GM13977 (cell line): ENCODE results near the gene AMZ2.
"Not testable (repeated sequence)": the region's sequence is repeated elsewhere in the genome, so short reads cannot be mapped to it uniquely, and the experiment has no call there.

ENCODE experiments used
- DNase-seq: peaks from one replicate; pipeline ENCODE4 v3.0.0; 2012; ENCODE audit warnings: low spot score
- in situ Hi-C: fragments of 300-500 bp; cut with MboI; formaldehyde crosslinking; loops from one replicate; pipeline ENCODE4 v1.12.0; 2022; ENCODE audit warnings: low sequenced_read_pairs, low pct_unique_long_range_greater_than_20kb, mixed read lengths, inconsistent platforms; ENCODE audit not compliant: unreplicated experiment
- TF ChIP-seq, protein P1 (sequence below): IDR thresholded peaks from 2 replicates; pipeline ENCODE4 v1.5.1; 2012; ENCODE audit warnings: mild to moderate bottlenecking, control low read depth; ENCODE audit not compliant: insufficient read depth; ENCODE audit errors: extremely low read depth, missing control alignments

AMZ2 gene

DNA sequence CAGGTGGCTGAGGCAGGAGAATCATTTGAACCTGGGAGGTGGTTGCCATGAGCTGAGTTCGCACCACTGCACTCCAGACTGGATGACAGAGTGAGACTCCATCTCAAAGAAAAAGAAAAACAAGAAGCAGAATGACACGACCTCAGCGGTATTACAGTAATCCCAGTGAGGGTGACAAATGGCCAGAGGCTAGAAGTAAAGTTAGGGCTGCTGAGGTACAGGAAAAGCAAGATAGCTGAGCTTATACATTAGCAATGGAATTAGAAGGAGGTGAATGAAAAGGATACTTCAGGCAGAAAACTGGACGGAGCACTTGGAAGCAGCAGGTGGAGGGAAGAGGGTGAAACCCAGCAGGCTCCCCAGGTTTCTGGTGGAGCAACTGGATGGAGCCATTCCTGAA lies 26.1 kb upstream of the AMZ2 start:
- in situ Hi-C loops, result no loop called here
- TF ChIP-seq, protein P1, sequence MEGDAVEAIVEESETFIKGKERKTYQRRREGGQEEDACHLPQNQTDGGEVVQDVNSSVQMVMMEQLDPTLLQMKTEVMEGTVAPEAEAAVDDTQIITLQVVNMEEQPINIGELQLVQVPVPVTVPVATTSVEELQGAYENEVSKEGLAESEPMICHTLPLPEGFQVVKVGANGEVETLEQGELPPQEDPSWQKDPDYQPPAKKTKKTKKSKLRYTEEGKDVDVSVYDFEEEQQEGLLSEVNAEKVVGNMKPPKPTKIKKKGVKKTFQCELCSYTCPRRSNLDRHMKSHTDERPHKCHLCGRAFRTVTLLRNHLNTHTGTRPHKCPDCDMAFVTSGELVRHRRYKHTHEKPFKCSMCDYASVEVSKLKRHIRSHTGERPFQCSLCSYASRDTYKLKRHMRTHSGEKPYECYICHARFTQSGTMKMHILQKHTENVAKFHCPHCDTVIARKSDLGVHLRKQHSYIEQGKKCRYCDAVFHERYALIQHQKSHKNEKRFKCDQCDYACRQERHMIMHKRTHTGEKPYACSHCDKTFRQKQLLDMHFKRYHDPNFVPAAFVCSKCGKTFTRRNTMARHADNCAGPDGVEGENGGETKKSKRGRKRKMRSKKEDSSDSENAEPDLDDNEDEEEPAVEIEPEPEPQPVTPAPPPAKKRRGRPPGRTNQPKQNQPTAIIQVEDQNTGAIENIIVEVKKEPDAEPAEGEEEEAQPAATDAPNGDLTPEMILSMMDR, result no peak
- no peak for DNase-seq

DNA sequence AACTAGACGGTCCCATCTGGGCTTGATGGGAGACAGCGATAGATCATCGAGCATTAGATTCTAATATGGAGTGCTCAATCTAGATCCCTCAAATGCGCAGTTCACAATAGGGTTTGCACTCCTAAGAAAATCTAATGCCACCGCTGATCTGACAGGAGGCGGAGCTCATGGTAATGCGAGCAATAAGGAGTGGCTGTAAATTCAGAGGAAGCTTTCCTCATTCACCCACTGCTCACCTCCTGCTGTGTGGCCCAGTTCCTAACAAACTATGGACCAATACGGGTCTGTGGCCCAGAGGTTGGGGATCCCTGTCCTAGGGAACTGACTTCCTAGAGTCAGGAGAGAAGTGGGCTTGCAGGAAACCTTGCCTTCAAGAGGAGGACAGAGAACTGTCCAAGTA lies 25.2 kb upstream of the AMZ2 start:
- in situ Hi-C loops, result no loop called here
- TF ChIP-seq, protein P1, result no peak
- DNase-seq, result no peak

DNA sequence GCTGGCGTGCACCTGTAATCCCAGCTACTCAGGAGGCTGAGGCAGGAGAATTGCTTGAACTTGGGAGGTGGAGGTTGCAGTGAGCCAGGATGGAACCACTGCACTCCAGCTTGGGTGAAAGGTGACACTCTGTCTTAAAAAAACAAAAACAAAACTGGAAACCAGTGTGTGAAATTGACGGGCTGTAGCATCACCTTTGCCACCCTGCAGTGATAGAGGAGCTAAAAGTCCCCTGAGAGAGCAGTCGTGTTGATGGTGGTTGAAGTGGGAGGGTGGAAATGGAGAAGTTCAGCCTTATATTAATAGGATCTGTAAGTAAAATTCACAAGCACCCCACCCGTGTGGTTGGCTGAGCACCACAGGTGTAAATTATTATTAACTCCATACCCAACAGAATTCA lies 22.8 kb upstream of the AMZ2 start:
- in situ Hi-C loops, DNase-seq: not testable (repeated sequence)

DNA sequence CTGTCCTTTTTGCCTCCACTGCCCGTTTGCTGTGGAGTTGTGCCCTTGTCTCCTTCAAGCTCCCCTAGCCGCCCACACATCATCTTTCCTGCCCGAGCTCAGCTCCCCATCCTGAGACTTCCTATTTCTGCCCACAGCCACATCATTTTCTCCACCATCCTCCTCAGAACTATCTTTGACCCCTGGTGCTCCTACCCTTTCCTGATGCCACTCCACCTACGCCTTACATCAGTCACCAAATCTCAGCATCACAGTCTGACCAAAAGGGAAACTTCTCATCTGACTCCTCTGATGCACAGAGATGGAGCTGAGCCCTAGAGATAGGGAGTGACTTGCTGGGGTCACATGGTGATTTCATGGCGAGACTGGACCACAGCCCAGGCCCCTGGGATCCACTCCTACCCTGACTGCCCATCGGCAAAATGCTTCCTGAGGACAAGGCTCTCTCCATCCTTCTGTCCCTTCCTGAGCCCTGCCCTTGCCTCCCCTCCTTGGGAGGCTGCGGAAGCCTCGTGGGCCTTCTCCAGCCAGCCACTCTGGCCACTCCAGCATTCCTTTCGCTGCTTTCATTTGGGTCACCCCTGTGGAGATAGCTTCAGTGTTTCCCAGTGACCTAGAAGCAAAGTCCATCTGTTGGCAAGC lies 19.7 kb upstream of the AMZ2 start:
- DNase-seq, in situ Hi-C loops: not testable (repeated sequence)

DNA sequence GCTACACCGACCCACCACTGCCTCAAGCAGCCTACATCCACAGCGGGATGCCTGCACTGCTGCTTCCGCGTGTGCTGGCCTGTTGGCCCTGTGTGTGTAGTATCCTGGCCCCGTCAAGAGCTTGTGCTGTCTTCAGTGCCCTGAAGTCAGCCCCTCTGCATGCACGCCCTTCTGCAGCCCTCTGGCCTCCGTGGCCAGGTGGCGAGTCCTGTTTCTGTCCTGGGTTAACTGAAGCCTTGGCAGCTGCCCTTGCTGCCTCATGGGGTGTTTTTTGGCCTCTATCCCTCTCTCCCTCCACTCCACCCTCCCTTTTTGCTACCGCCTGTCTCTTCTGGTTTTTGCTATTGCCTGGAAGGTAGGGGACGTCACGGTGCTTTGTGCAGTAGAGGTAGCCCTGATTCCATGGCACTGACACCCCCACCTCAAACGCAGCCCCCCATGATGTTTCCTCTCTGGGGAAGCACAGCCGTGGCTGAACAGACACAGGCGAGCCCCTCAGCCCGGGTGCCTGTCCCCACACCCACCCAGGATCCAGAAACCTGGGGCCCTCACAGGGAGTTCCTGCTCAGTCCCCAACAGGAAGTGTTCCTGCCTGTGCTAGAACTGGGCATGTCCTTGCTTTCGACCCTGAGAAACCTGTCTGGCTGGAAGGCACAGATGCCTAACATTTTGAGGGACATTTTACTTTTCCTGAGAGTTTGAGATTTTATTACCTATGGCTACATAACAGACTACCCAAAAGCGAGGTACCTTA lies 18.8 kb upstream of the AMZ2 start:
- DNase-seq, result no peak
- TF ChIP-seq, protein P1, result no peak
- in situ Hi-C loops, result no loop called here

DNA sequence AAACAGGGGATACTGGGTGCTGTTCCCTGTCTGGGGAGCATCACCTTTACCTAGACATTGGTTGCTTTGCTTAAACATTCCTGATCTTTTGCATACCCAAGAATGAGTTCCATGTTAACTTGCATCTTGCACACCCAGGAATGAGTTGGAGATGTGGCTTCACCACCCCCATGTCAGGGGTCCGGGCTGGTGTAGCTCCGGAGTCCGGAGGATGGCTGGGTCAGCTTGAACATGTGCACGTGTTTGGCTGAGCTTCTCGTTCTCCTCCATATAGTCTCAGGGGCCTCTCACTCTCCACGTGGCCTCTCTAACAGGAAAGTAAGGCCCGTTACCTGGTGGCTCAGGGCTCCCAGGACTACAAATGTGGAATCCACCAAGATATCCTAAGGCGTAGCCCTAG lies 18.2 kb upstream of the AMZ2 start:
- DNase-seq, result no peak
- in situ Hi-C loops, result no loop called here
- TF ChIP-seq, protein P1, result no peak

DNA sequence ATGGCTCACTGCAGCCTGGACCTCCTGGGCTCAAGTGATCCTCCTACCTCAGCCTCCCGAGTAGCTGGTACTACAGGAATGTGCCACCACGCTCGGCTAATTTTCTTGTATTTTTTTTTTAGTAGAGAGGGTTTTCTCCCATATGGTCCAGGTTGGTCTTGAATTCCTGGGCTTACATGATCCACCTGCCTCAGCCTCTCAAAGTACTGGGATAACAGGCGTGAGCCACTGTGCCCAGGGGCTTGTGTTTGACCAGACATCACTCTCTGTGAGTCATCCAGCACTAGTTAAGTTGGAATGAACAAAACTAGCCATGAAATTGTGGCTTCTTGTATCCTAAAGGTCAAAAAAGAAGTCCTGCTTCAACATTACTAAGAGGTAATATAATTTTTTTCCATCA lies 16.7 kb upstream of the AMZ2 start:
- in situ Hi-C loops, DNase-seq: not testable (repeated sequence)

DNA sequence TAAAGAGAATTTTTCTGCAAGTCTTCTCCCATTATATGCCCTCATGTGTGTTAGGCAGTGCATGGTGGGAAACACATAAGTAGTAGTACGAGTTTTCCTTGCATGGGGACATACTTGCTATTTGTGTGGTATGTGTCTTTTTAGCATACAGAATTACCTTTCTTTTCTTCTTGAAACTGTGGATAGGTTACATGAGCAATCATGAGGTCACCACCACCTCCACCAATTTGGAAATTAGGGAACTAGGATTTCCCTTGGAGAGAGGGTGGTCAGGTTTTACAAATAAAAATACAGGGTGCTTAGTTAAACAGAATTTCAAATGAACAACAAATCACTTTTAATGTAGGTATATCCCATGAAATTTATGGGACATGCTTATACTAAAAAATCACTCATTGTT lies 16.3 kb upstream of the AMZ2 start:
- DNase-seq, result no peak
- TF ChIP-seq, protein P1, result no peak
- in situ Hi-C loops, result no loop called here

DNA sequence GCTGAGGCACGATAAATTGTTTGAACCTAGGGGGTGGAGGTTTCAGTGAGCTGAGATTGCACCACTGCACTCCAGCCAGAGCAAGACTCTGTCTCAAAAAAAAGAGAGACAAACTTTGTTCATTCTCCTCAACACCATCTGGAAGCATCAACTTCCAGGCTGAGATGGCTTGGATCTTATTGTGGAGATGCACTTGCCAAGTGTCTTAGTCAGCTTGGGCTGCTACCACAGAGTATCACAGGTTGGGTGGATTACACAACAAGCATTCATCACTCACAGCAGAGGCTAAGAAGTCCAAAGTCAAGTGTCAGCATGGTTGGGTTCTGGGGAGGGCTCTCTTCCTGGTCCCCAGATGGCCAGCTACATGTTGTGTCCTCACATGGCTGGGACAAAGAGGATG lies 15.1 kb upstream of the AMZ2 start:
- DNase-seq, in situ Hi-C loops: not testable (repeated sequence)

DNA sequence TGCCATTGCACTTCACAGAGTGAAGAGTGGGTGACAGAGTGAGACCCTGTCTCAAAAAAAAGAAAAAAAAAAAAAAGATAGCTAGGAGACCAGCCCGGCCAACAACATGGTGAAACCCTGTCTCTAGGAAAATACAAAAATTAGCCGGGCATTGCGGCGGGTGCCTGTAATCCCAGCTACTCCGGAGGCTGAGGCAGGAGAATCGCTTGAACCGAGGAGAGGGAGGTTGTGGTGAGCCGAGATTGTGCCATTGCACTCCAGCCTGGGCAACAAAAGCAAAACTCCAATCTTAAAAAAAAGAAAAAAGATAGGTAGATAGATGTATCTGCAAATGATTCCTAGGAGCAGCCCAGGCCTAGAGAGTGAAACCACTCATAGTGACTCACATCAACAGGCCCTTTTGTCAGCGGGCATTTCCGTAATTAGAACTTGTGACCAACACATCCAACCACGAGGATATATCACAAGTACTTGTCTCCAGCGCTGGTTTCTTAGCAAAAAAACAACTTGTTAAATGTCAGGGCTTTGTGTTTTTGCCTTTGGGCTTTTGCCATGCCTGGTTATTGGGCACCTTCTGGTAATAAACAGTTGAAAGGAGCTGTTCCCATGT lies 13.0 kb upstream of the AMZ2 start:
- in situ Hi-C loops, DNase-seq: not testable (repeated sequence)

DNA sequence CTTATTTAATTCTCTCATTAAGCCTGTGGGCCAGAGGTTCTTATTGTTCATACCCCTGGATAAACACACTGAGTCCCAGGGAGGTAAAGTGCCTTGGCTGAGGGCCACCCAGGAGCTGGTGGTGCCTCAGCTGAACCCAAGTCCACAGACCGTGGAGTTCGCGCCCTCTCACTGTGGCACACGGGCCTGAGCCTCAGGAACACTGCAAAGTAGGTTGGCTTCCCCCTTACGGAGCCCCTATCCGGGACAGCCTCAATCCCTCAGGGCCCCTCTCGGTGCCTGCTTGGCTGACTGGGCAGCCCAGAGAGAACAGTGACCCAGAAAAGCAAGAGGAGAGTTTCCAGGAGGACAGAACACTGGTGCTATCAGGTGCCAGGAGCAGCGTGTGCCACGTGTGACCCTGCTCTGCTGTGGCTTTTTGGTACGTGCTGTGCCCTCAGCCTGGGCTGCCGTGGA lies 12.5 kb upstream of the AMZ2 start:
- in situ Hi-C loops, DNase-seq: not testable (repeated sequence)
